GOT3 (cell line): ENCODE data around the gene NFIB.

Source experiments
- DNase-seq: peaks from one replicate; lab custom pipeline; 2025; ENCODE audit warnings: mixed read lengths; lab: John Stamatoyannopoulos, UW

The NFIB gene

GRCh38 chr9:14098486-14099180 lies 215.3 kb downstream of the NFIB start:
- no peak for DNase-seq

GRCh38 chr9:14097666-14098415 lies 216.1 kb downstream of the NFIB start:
- DNase-seq: no peak

- no peak for DNase-seq
Observed at GRCh38 chr9:14097215-14097614, 216.7 kb downstream of the NFIB start.

- DNase-seq: no peak
Observed at GRCh38 chr9:14096258-14096922, 217.6 kb downstream of the NFIB start.

- DNase-seq: no peak
Observed at GRCh38 chr9:14095277-14095676, 218.7 kb downstream of the NFIB start.

GRCh38 chr9:14094491-14094890 lies 219.4 kb downstream of the NFIB start:
- no peak for DNase-seq

GRCh38 chr9:14092344-14092743 lies 221.6 kb downstream of the NFIB start:
- no peak for DNase-seq

GRCh38 chr9:14089051-14089803 lies 224.7 kb downstream of the NFIB start:
- no peak for DNase-seq

- DNase-seq: no peak
Observed at GRCh38 chr9:14087576-14087975, 226.4 kb downstream of the NFIB start.

- DNase-seq: no peak
Observed at GRCh38 chr9:14086495-14086894, 227.4 kb downstream of the NFIB start.

GRCh38 chr9:14085810-14086209 lies 228.1 kb downstream of the NFIB start:
- DNase-seq: no peak

GRCh38 chr9:14084867-14085266 lies 229.1 kb downstream of the NFIB start:
- DNase-seq: no peak

GRCh38 chr9:14083366-14083765 lies 230.6 kb downstream of the NFIB start:
- no peak for DNase-seq

GRCh38 chr9:14082732-14083131 lies 231.2 kb downstream of the NFIB start:
- no peak for DNase-seq

GRCh38 chr9:14081745-14082144 lies 232.2 kb downstream of the NFIB start:
- DNase-seq: no peak

- no peak for DNase-seq
Observed at GRCh38 chr9:14080959-14081542, 232.9 kb downstream of the NFIB start.

GRCh38 chr9:14079440-14079839 lies 234.5 kb downstream of the NFIB start:
- DNase-seq: no peak

- no peak for DNase-seq
Observed at GRCh38 chr9:14077672-14078071, 236.3 kb downstream of the NFIB start.

- no peak for DNase-seq
Observed at GRCh38 chr9:14075218-14075617, 238.7 kb downstream of the NFIB start.

- DNase-seq: no peak
Observed at GRCh38 chr9:14072850-14073249, 241.1 kb downstream of the NFIB start.

- DNase-seq: no peak
Observed at GRCh38 chr9:14071484-14071883, 242.5 kb downstream of the NFIB start.

- no peak for DNase-seq
Observed at GRCh38 chr9:14068690-14069089, 245.3 kb downstream of the NFIB start.
